GM23338 (cell line): ENCODE data around the gene ABCF3.

ENCODE experiments used
- EZH2 ChIP-seq: fragments of 200-600 bp; sonication (generic); IDR thresholded peaks from one replicate; pipeline ENCODE4 v1.8.0; 2017; ENCODE audit warnings: antibody characterized with exemption, mild to moderate bottlenecking, low read depth; ENCODE audit not compliant: unreplicated experiment
- TF ChIP-seq, protein P1 (sequence below): IDR thresholded peaks from 2 replicates; pipeline ENCODE4 v1.6.1; 2016; ENCODE audit warnings: antibody characterized with exemption
- TF ChIP-seq, protein P2 (sequence below), 2 experiments: fragments of 200-600 bp in 1 of 2; sonication (generic) in 1 of 2; conservative IDR thresholded peaks; 2 replicates each; pipeline versions ENCODE4 v1.5.1 to v1.6.1; 2016 to 2017; ENCODE audit warnings: antibody characterized with exemption in 2 of 2, low read depth in 2 of 2, mild to moderate bottlenecking in 2 of 2, moderate library complexity in 1 of 2

DNA sequence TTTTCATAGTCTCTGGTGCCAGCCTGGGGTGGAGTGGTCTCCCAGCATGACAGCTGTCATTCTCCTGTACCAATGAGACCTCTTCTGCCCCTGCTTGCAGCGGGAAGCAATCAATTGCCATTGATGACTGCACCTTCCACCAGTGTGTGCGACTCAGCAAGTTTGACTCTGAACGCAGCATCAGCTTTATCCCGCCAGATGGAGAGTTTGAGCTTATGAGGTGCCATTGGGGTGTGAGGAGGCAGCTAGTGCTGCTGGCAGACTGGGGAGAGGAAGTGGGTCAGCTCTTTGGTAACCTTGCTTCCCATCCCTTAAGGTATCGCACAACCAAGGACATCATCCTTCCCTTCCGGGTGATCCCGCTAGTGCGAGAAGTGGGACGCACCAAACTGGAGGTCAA, 4.4 kb upstream of the ABCF3 start:
- TF ChIP-seq, protein P1, sequence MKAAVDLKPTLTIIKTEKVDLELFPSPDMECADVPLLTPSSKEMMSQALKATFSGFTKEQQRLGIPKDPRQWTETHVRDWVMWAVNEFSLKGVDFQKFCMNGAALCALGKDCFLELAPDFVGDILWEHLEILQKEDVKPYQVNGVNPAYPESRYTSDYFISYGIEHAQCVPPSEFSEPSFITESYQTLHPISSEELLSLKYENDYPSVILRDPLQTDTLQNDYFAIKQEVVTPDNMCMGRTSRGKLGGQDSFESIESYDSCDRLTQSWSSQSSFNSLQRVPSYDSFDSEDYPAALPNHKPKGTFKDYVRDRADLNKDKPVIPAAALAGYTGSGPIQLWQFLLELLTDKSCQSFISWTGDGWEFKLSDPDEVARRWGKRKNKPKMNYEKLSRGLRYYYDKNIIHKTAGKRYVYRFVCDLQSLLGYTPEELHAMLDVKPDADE, result no peak
- no peak for TF ChIP-seq EZH2
- TF ChIP-seq, protein P2, sequence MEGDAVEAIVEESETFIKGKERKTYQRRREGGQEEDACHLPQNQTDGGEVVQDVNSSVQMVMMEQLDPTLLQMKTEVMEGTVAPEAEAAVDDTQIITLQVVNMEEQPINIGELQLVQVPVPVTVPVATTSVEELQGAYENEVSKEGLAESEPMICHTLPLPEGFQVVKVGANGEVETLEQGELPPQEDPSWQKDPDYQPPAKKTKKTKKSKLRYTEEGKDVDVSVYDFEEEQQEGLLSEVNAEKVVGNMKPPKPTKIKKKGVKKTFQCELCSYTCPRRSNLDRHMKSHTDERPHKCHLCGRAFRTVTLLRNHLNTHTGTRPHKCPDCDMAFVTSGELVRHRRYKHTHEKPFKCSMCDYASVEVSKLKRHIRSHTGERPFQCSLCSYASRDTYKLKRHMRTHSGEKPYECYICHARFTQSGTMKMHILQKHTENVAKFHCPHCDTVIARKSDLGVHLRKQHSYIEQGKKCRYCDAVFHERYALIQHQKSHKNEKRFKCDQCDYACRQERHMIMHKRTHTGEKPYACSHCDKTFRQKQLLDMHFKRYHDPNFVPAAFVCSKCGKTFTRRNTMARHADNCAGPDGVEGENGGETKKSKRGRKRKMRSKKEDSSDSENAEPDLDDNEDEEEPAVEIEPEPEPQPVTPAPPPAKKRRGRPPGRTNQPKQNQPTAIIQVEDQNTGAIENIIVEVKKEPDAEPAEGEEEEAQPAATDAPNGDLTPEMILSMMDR (conservative IDR thresholded peaks at IDR 0.05; ENCODE audit: low read depth in 2 of 2), result no peak
